H1 (cell line): ENCODE results near the gene IQCN. TPM values are rescaled to one million over a fixed set of nuclear protein-coding genes. Genes with fewer than 3 reads are reported as not detected.

ENCODE experiments used
- BCL11A ChIP-seq, 2 experiments: IDR thresholded peaks; one replicate each; pipeline ENCODE4 v1.6.1; 2011; ENCODE audit warnings: low read depth in 2 of 2, low read length in 2 of 2, mild to moderate bottlenecking in 2 of 2
- CBX8 ChIP-seq: fragments of 300-800, 300-1000 bp; sonication (generic); IDR thresholded peaks from 2 replicates; pipeline ENCODE4 v1.7.1; 2016; ENCODE audit warnings: low read depth, low read length, borderline replicate concordance
- JUND ChIP-seq: IDR thresholded peaks from 2 replicates; pipeline ENCODE4 v1.6.1; 2011; ENCODE audit warnings: mild to moderate bottlenecking, improper control_type of control experiment, low read length
- MAFK ChIP-seq: IDR thresholded peaks from 2 replicates; pipeline ENCODE4 v1.6.1; 2012; ENCODE audit warnings: low read depth, mild to moderate bottlenecking, improper control_type of control experiment, low read length
- RXRA ChIP-seq: IDR thresholded peaks from 2 replicates; pipeline ENCODE4 v1.6.1; 2011; ENCODE audit warnings: low read depth, mild to moderate bottlenecking, low read length, moderate library complexity; ENCODE audit not compliant: insufficient read depth
- USF2 ChIP-seq: IDR thresholded peaks from 2 replicates; pipeline ENCODE4 v1.6.1; 2011; ENCODE audit warnings: low read length, improper control_type of control experiment
- polyA plus RNA-seq, 7 experiments: library from polyadenylated mRNA; depleted of rRNA in 3 of 7; stranded (reverse) in 5 of 7; unstranded in 2 of 7; fragments of >200 nt in 5 of 7; fragments of 200-250 nt in 2 of 7; gene quantifications; 1 replicate in 5 of 7; 2 replicates in 1 of 7; 4 replicates in 1 of 7; pipeline versions ENCODE4 v1.2.1 to v1.2.3, GENCODE V29; 2011 to 2013; ENCODE audit warnings: missing spikeins in 2 of 7, mixed read lengths in 2 of 7
- total RNA-seq: library from RNA; stranded (reverse); fragmentation: NEBNext Ultra II Directional; extraction: Animal tissue kit (Norgen Biotek cat#: 25700); gene quantifications from 2 replicates; pipeline ENCODE4 v1.2.1, GENCODE V29; 2021

The IQCN gene
- total and polyA plus RNA-seq, 2 of the 8 experiments (the other 6 are each of a cell fraction or from before 2014, with no cell fraction given) = 0.36 to 1.0 TPM

DNA sequence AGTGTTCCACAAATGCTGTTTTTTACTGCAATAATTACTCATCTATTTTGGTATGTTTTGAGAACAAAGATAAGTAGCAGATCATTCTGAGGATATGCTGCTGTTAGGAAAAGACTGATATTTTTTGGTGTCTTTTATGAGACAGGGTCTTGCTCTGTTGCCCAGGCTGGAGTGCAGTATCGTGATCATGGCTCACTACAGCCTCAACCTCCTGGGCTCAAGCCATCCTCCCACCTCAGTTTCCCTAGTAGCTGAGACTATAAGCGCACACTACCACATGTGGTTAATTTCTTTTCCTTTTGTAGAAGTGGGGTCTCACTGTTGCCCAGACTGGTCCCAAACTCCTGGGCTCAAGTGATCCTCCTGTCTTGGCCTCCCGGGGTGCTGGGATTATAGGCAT is 39.1 kb upstream of the IQCN start (continued):
- TF ChIP-seq USF2 = no peak
- TF ChIP-seq MAFK = no peak
- no peak for TF ChIP-seq BCL11A (IDR thresholded peaks at IDR 0.05; ENCODE audit: low read depth in 2 of 2, low read length in 2 of 2)
- no peak for TF ChIP-seq CBX8
- TF ChIP-seq JUND = no peak
- no peak for TF ChIP-seq RXRA
